H9 (cell line): ENCODE results near the gene MCAT. TPM values are rescaled to one million over a fixed set of nuclear protein-coding genes. Genes with fewer than 3 reads are reported as not detected.

Experiments
- DNase-seq: peaks from one replicate; pipeline ENCODE4 v3.0.0-alpha.2; 2017
- H2AFZ ChIP-seq: one replicate; pipeline ENCODE4 v1.6.1; 2013; ENCODE audit warnings: mild to moderate bottlenecking, low read length, control low read depth, moderate library complexity
- H2AK5ac ChIP-seq: 2 replicates; pipeline ENCODE4 v1.6.1; 2013; ENCODE audit warnings: low read length, control low read depth, mixed read lengths; ENCODE audit not compliant: insufficient read length
- H2BK120ac ChIP-seq: one replicate; pipeline ENCODE4 v1.6.1; 2013; ENCODE audit warnings: low read depth, mild to moderate bottlenecking, low read length, control low read depth, inconsistent platforms; ENCODE audit not compliant: poor library complexity, severe bottlenecking
- H2BK12ac ChIP-seq: 2 replicates; pipeline ENCODE4 v1.6.1; 2013; ENCODE audit warnings: low read length, control low read depth, mixed read lengths, low read depth; ENCODE audit not compliant: insufficient read length
- H2BK15ac ChIP-seq: 2 replicates; pipeline ENCODE4 v1.6.1; 2013; ENCODE audit warnings: low read depth, low read length, control low read depth
- H2BK20ac ChIP-seq: one replicate; pipeline ENCODE4 v1.6.1; 2013; ENCODE audit warnings: low read depth, mild to moderate bottlenecking, low read length, control low read depth, inconsistent platforms; ENCODE audit not compliant: poor library complexity, severe bottlenecking
- H2BK5ac ChIP-seq: 2 replicates; pipeline ENCODE4 v1.6.1; 2013; ENCODE audit warnings: low read length, control low read depth, mixed read lengths; ENCODE audit not compliant: insufficient read length
- H3K14ac ChIP-seq: 2 replicates; pipeline ENCODE4 v1.6.1; 2013; ENCODE audit warnings: low read length, control low read depth; ENCODE audit not compliant: insufficient read depth
- H3K18ac ChIP-seq: 2 replicates; pipeline ENCODE4 v1.6.1; 2013; ENCODE audit warnings: low read depth, mild to moderate bottlenecking, mixed read lengths, low read length, control low read depth; ENCODE audit not compliant: insufficient read length
- H3K23ac ChIP-seq: 2 replicates; pipeline ENCODE4 v1.6.1; 2013; ENCODE audit warnings: low read length, control low read depth, mixed read lengths, low read depth; ENCODE audit not compliant: insufficient read length
- H3K23me2 ChIP-seq: 2 replicates; pipeline ENCODE4 v1.6.1; 2013; ENCODE audit warnings: low read depth, mild to moderate bottlenecking, mixed read lengths, low read length, control low read depth; ENCODE audit not compliant: insufficient read length, poor library complexity, severe bottlenecking
- H3K27ac ChIP-seq: 2 replicates; pipeline ENCODE4 v1.5.1; 2013; ENCODE audit warnings: low read length, control low read depth, mixed read lengths, low read depth; ENCODE audit not compliant: insufficient read length
- H3K27me3 ChIP-seq: 2 replicates; pipeline ENCODE4 v1.6.1; 2013; ENCODE audit warnings: low read length, control low read depth, inconsistent platforms; ENCODE audit not compliant: insufficient read depth
- H3K4ac ChIP-seq: 2 replicates; pipeline ENCODE4 v1.6.1; 2013; ENCODE audit warnings: low read depth, mild to moderate bottlenecking, control low read depth, inconsistent platforms, low read length, moderate library complexity
- H3K4me1 ChIP-seq: 2 replicates; pipeline ENCODE4 v1.6.1; 2013; ENCODE audit warnings: low read length, control low read depth, inconsistent platforms; ENCODE audit not compliant: insufficient read depth
- H3K4me2 ChIP-seq: 2 replicates; pipeline ENCODE4 v1.6.1; 2013; ENCODE audit warnings: low read length, control low read depth, mixed read lengths; ENCODE audit not compliant: insufficient read length, insufficient read depth
- H3K56ac ChIP-seq: 2 replicates; pipeline ENCODE4 v1.6.1; 2013; ENCODE audit warnings: low read depth, mild to moderate bottlenecking, mixed read lengths, low read length, control low read depth; ENCODE audit not compliant: insufficient read length
- H3K79me1 ChIP-seq: 2 replicates; pipeline ENCODE4 v1.6.1; 2013; ENCODE audit warnings: low read depth, mild to moderate bottlenecking, moderate library complexity, low read length, control low read depth, inconsistent platforms; ENCODE audit not compliant: insufficient read depth, poor library complexity, severe bottlenecking
- H3K79me2 ChIP-seq: 2 replicates; pipeline ENCODE4 v1.6.1; 2013; ENCODE audit warnings: low read length, control low read depth, inconsistent platforms; ENCODE audit not compliant: insufficient read depth
- H3K9ac ChIP-seq: 2 replicates; pipeline ENCODE4 v1.6.1; 2013; ENCODE audit warnings: low read length, control low read depth, mixed read lengths; ENCODE audit not compliant: insufficient read length; ENCODE audit errors: extremely low read depth
- H3K9me3 ChIP-seq: one replicate; pipeline ENCODE4 v1.6.1; 2013; ENCODE audit warnings: low read depth, low read length, inconsistent platforms; ENCODE audit not compliant: control insufficient read depth
- H3T11ph ChIP-seq: one replicate; pipeline ENCODE4 v1.6.1; 2013; ENCODE audit warnings: mild to moderate bottlenecking, low read length, control low read depth, inconsistent platforms
- H4K20me1 ChIP-seq: one replicate; pipeline ENCODE4 v1.6.1; 2013; ENCODE audit not compliant: control insufficient read depth, insufficient read length, insufficient read depth
- H4K5ac ChIP-seq: 2 replicates; pipeline ENCODE4 v1.6.1; 2013; ENCODE audit warnings: low read depth, mild to moderate bottlenecking, mixed read lengths, low read length, control low read depth; ENCODE audit not compliant: insufficient read length
- H4K8ac ChIP-seq: replicated peaks from 2 replicates; pipeline ENCODE4 v1.6.1; 2013; ENCODE audit warnings: low read length, control low read depth, mixed read lengths, low read depth; ENCODE audit not compliant: insufficient read length
- H4K91ac ChIP-seq: 2 replicates; pipeline ENCODE4 v1.6.1; 2013; ENCODE audit warnings: low read depth, mild to moderate bottlenecking, moderate library complexity, mixed read lengths, low read length, control low read depth; ENCODE audit not compliant: insufficient read length
- H3K27ac Mint-ChIP-seq, 3 experiments: 2 replicates in 2 of 3; 3 replicates in 1 of 3; pipeline ENCODE4 v1.8.0; 2020 to 2021; ENCODE audit warnings: mixed read lengths in 3 of 3, mild to moderate bottlenecking in 1 of 3, moderate library complexity in 1 of 3
- H3K27me3 Mint-ChIP-seq: 2 replicates; pipeline ENCODE4 v1.8.0; 2021; ENCODE audit warnings: low read depth, mild to moderate bottlenecking, moderate library complexity, mixed read lengths
- H3K36me3 Mint-ChIP-seq, 3 experiments: 2 replicates in 2 of 3; 3 replicates in 1 of 3; pipeline ENCODE4 v1.8.0; 2020 to 2021; ENCODE audit warnings: low read depth in 3 of 3, mixed read lengths in 3 of 3; ENCODE audit not compliant: insufficient read depth in 1 of 3
- H3K4me1 Mint-ChIP-seq, 2 experiments: 2 replicates each; pipeline ENCODE4 v1.8.0; 2020; ENCODE audit warnings: mixed read lengths in 2 of 2
- H3K4me3 Mint-ChIP-seq, 2 experiments: 2 replicates in 1 of 2; 3 replicates in 1 of 2; pipeline ENCODE4 v1.8.0; 2020 to 2021; ENCODE audit warnings: mild to moderate bottlenecking in 2 of 2, mixed read lengths in 2 of 2, moderate library complexity in 1 of 2
- H3K9me3 Mint-ChIP-seq, 2 experiments: 2 replicates in 1 of 2; 3 replicates in 1 of 2; pipeline ENCODE4 v1.8.0; 2020; ENCODE audit warnings: mild to moderate bottlenecking in 2 of 2, mixed read lengths in 2 of 2, moderate library complexity in 1 of 2
- CTCF ChIP-seq: fragments of 200-600 bp; sonication (generic); conservative IDR thresholded peaks from 3 replicates; pipeline ENCODE4 v1.8.0; 2021; ENCODE audit warnings: antibody characterized with exemption, mild to moderate bottlenecking
- WGBS: extraction: QIAGEN DNeasy Blood & Tissue Kit; methylation state at CpG from one replicate; pipeline ENCODE4 v1.1.7; 2013; ENCODE audit warnings: missing lambda C conversion rate, low lambda C conversion rate, mixed read lengths; ENCODE audit not compliant: insufficient read length; ENCODE audit errors: extremely low coverage; 5-methylcytosine and 5-hydroxymethylcytosine counted together
- total RNA-seq: library from RNA; stranded (reverse); gene quantifications from 2 replicates; pipeline ENCODE4 v1.2.1, GENCODE V29; 2021

MCAT gene
- total RNA-seq, 1 experiment from 2014 or later, result 20.3 TPM

- Histone ChIP-seq H2AFZ (no peak overlapping the region), H2BK20ac (no peak overlapping the region), H2BK120ac (no peak overlapping the region), H2AK5ac (no peak overlapping the region), H4K8ac (no peak overlapping the region), H3T11ph (no peak overlapping the region), H3K4me2 (no peak overlapping the region), H3K27me3 (no peaks in the 10 kb centered on the region; the same call in 1 of the 2 replicates), H4K20me1 (no peaks in the 10 kb centered on the region), H3K4me1 (no peaks in the 10 kb centered on the region; the same call in 1 of the 2 replicates), H3K23me2 (no peaks in the 10 kb centered on the region), H3K18ac (no peak overlapping the region), H4K91ac (no peak overlapping the region), H2BK12ac (no peak overlapping the region), H3K9ac (no peak overlapping the region), H3K4ac (no peak overlapping the region), H3K23ac (no peak overlapping the region), H2BK5ac (no peak overlapping the region), H3K79me2 (no peaks in the 10 kb centered on the region), H3K79me1 (no peaks in the 10 kb centered on the region), H3K9me3 (no peaks in the 10 kb centered on the region), H3K56ac (no peak overlapping the region), H4K5ac (no peak overlapping the region), H2BK15ac (no peak overlapping the region), H3K27ac (no peak overlapping the region), H3K14ac (no peak overlapping the region; the same call in 1 of the 2 replicates)
- no CpG with 5 or more reads among the region's 6 CpGs for WGBS
- peaks cover 22% of the 10 kb centered on the region for H3K27me3 Mint-ChIP-seq
- H3K4me1 Mint-ChIP-seq, result peaks cover 3 to 20% of the 10 kb centered on the region in 2 experiments
- H3K9me3 Mint-ChIP-seq, result no peaks in the 10 kb centered on the region
- no peaks in the 10 kb centered on the region for H3K36me3 Mint-ChIP-seq
- TF ChIP-seq CTCF, result no peak
- H3K4me3 Mint-ChIP-seq, result no peak overlapping the region
- DNase-seq, result no peak
- peak overlapping the region in 1 of 3 experiments; percentile 67; a peak in 1 of 7 replicates for H3K27ac Mint-ChIP-seq
Measured at GRCh38 chr22:43148581-43148980, 5.4 kb upstream of the MCAT start.
